Breast epithelium (tissue), 3 donors: ENCODE data around the gene HOXA6.

Experiments used
- CTCF ChIP-seq, 3 donors: fragments of 450-650 bp; IDR thresholded peaks; one replicate each; pipeline ENCODE4 v1.5.1; 2016 to 2017; ENCODE audit warnings: antibody characterized with exemption in 3 of 3, mild to moderate bottlenecking in 3 of 3, moderate library complexity in 3 of 3
- POLR2A ChIP-seq: fragments of 450-650 bp; IDR thresholded peaks from one replicate; pipeline ENCODE4 v1.6.1; 2016; ENCODE audit warnings: antibody characterized with exemption, mild to moderate bottlenecking, moderate library complexity

DNA sequence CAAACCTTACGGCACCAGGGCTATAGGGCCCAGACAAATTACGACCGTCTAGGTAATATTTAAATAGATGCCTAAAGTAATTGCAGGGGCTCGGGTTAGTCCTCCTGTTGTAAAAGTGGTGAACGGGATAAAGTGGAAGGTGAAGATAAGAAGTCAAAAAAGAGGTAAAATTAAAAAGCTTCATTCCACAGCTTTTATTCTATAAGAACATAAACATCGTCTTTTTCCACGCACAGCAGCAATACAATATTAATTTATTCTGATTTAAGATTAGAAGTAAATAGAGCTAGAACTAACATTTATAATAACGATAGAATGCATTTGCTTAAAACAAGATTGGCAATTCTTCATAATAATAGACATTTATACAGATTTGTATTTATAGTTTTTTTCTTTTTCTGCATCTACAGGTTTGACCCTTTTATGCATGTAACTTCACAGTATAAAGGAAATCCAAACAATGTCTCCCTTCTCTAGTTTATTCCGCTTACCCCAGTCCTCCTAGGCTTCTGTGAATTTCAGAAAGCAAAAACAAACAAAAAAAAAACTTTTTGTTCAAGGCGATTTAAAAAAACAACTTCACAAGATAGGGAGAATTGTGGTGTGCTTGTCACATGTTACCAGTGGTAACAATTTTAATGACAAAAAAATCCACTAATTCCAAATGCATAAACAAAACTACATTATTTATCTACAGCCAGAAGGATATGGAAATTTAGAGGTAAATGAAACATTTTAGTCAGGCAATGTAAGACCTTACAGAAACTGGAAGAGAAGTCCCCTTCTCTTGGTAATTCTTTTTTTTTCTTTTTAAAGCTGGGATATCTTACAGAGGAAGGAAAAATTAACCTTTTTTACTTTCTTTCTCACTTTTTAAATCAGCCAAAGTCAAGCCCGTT, 23.1 kb upstream of the HOXA6 start:
- no peak for TF ChIP-seq CTCF (IDR thresholded peaks at IDR 0.05)
- TF ChIP-seq POLR2A: no peak
